ENCODE data around the gene GK2. TPM values are rescaled to one million over a fixed set of nuclear protein-coding genes. Genes with fewer than 3 reads are reported as not detected.

GK2 gene
- total RNA-seq, 1 donor from 2014 or later: not detected

GRCh38 chr4:79442422-79442821 lies 34.4 kb upstream of the GK2 start:
- Histone ChIP-seq H3K9me3 (replicated peaks) (peaks cover 8% of the 10 kb centered on the region), H3K27me3 (ENCODE audit: low read depth) (no peaks in the 10 kb centered on the region), H3K36me3 (no peaks in the 10 kb centered on the region), H3K4me3 (no peak overlapping the region), H3K4me1 (no peaks in the 10 kb centered on the region), H3K27ac (replicated peaks) (no peak overlapping the region)
- TF ChIP-seq CTCF (IDR thresholded peaks at IDR 0.05; ENCODE audit: borderline replicate concordance): no peak
- intact Hi-C loops (cut with micrococcal nuclease): no loop called here
- DNase-seq: no peak

- no peak overlapping the region for H3K4me3 ChIP-seq
- H3K27ac ChIP-seq (replicated peaks): no peak overlapping the region
- peaks cover 8% of the 10 kb centered on the region for H3K9me3 ChIP-seq (replicated peaks)
- no peak for DNase-seq
- no peak for TF ChIP-seq CTCF (IDR thresholded peaks at IDR 0.05; ENCODE audit: borderline replicate concordance)
- no peaks in the 10 kb centered on the region for H3K27me3 ChIP-seq (ENCODE audit: low read depth)
- H3K4me1 ChIP-seq: no peaks in the 10 kb centered on the region
- intact Hi-C loops (cut with micrococcal nuclease): no loop called here
- no peaks in the 10 kb centered on the region for H3K36me3 ChIP-seq
Observed at GRCh38 chr4:79439489-79439888, 31.5 kb upstream of the GK2 start.

GRCh38 chr4:79431839-79432238 lies 23.8 kb upstream of the GK2 start:
- Histone ChIP-seq H3K27me3 (ENCODE audit: low read depth) (no peaks in the 10 kb centered on the region), H3K36me3 (no peaks in the 10 kb centered on the region), H3K27ac (replicated peaks) (no peak overlapping the region), H3K4me3 (no peak overlapping the region), H3K4me1 (no peaks in the 10 kb centered on the region), H3K9me3 (replicated peaks) (no peaks in the 10 kb centered on the region)
- DNase-seq: no peak
- no peak for TF ChIP-seq CTCF (IDR thresholded peaks at IDR 0.05; ENCODE audit: borderline replicate concordance)
- intact Hi-C loops (cut with micrococcal nuclease): no loop called here

- TF ChIP-seq CTCF (IDR thresholded peaks at IDR 0.05; ENCODE audit: borderline replicate concordance): no peak
- DNase-seq: no peak
- H3K4me1 ChIP-seq: no peaks in the 10 kb centered on the region
- H3K4me3 ChIP-seq: no peak overlapping the region
- H3K27me3 ChIP-seq (ENCODE audit: low read depth): no peaks in the 10 kb centered on the region
- intact Hi-C loops (cut with micrococcal nuclease): no loop called here
- H3K9me3 ChIP-seq (replicated peaks): no peaks in the 10 kb centered on the region
- H3K27ac ChIP-seq (replicated peaks): peak overlapping the region; percentile 58
- no peaks in the 10 kb centered on the region for H3K36me3 ChIP-seq
Observed at GRCh38 chr4:79429113-79429903, 21.3 kb upstream of the GK2 start.

- Histone ChIP-seq H3K36me3 (no peaks in the 10 kb centered on the region), H3K9me3 (replicated peaks) (no peaks in the 10 kb centered on the region), H3K27ac (replicated peaks) (no peak overlapping the region), H3K27me3 (ENCODE audit: low read depth) (no peaks in the 10 kb centered on the region), H3K4me3 (no peak overlapping the region), H3K4me1 (no peaks in the 10 kb centered on the region)
- no peak for DNase-seq
- no peak for TF ChIP-seq CTCF (IDR thresholded peaks at IDR 0.05; ENCODE audit: borderline replicate concordance)
- intact Hi-C loops (cut with micrococcal nuclease): no loop called here
Observed at GRCh38 chr4:79426989-79427388, 19.0 kb upstream of the GK2 start.

All from left ventricle myocardium inferior (tissue), 1 donor.